ENCODE results near the gene NCAPG.

Gene NCAPG

DNA sequence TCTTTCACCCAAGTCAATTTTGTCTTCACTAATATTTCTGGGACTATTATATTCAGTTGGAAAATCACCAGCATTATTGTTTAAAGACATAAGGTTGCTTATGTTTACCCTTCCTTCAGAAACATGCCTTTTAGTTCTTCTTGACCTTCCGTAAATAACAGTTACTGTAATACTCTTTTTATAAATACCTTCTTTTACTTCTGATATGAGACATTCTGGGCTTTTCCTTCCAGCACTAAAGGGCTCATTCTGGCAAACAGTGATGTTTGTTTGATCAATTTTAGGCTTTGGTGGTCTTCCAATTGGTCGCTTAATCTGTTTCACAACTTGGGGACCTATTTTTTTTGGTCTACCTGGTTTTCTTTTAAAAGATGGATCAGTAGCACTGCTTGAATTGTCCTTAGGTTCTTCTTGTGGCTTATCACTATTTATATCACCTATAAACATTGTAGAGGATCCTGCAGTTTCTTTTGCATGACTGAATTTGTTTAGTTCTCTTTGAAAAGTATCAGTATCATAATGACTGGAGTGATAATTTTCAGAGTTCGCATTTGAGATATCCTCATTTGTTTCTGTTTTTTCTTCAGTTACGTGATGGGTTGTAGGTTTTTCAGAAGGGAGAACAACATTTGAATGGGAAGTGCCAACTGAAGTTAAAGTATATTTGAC lies 64.8 kb downstream of the NCAPG start:
- TF ChIP-seq, protein P1, sequence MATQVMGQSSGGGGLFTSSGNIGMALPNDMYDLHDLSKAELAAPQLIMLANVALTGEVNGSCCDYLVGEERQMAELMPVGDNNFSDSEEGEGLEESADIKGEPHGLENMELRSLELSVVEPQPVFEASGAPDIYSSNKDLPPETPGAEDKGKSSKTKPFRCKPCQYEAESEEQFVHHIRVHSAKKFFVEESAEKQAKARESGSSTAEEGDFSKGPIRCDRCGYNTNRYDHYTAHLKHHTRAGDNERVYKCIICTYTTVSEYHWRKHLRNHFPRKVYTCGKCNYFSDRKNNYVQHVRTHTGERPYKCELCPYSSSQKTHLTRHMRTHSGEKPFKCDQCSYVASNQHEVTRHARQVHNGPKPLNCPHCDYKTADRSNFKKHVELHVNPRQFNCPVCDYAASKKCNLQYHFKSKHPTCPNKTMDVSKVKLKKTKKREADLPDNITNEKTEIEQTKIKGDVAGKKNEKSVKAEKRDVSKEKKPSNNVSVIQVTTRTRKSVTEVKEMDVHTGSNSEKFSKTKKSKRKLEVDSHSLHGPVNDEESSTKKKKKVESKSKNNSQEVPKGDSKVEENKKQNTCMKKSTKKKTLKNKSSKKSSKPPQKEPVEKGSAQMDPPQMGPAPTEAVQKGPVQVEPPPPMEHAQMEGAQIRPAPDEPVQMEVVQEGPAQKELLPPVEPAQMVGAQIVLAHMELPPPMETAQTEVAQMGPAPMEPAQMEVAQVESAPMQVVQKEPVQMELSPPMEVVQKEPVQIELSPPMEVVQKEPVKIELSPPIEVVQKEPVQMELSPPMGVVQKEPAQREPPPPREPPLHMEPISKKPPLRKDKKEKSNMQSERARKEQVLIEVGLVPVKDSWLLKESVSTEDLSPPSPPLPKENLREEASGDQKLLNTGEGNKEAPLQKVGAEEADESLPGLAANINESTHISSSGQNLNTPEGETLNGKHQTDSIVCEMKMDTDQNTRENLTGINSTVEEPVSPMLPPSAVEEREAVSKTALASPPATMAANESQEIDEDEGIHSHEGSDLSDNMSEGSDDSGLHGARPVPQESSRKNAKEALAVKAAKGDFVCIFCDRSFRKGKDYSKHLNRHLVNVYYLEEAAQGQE (IDR thresholded peaks at IDR 0.05; ENCODE audit: insufficient read depth in 1 of 2, low read depth in 2 of 2, low read length in 2 of 2): no peak
- no peak for TF ChIP-seq FOXP2 (optimal IDR thresholded peaks at IDR 0.05; ENCODE audit: borderline replicate concordance, extremely low read depth, extremely low read length, insufficient read depth)
- TF ChIP-seq POLR2AphosphoS5 (IDR thresholded peaks at IDR 0.05; ENCODE audit: low read depth, low read length): no peak
- no peak for TF ChIP-seq SIN3A (IDR thresholded peaks at IDR 0.05; ENCODE audit: borderline replicate concordance, insufficient read depth, low read length)
- no peak for TF ChIP-seq TAF1 (IDR thresholded peaks at IDR 0.05; ENCODE audit: borderline replicate concordance, insufficient read depth, low read length)

DNA sequence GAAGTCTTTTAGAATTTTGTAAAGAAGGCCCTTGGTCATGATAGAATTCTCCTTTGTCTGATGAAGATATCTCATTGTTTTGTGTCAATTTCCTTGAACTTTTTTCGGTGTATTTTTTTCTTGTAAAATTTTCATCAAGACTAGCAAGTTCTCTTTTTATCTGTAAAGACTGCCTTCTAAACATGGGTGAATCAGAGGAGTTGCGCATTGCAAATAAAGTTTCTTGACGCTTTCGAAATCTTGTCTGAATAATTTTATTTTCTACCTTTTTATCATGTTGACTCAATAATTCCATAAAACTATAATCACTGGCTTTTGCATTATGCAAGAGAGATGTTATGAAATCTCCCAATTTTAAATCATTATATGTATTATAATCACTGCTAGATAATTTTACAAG lies 66.2 kb downstream of the NCAPG start:
- TF ChIP-seq FOXP2 (optimal IDR thresholded peaks at IDR 0.05; ENCODE audit: borderline replicate concordance, extremely low read depth, extremely low read length, insufficient read depth) (no peak), POLR2AphosphoS5 (IDR thresholded peaks at IDR 0.05; ENCODE audit: low read depth, low read length) (no peak), TAF1 (IDR thresholded peaks at IDR 0.05; ENCODE audit: borderline replicate concordance, insufficient read depth, low read length) (no peak), SIN3A (IDR thresholded peaks at IDR 0.05; ENCODE audit: borderline replicate concordance, insufficient read depth, low read length) (no peak)
- TF ChIP-seq, protein P1 (IDR thresholded peaks at IDR 0.05; ENCODE audit: insufficient read depth in 1 of 2, low read depth in 2 of 2, low read length in 2 of 2): no peak

DNA sequence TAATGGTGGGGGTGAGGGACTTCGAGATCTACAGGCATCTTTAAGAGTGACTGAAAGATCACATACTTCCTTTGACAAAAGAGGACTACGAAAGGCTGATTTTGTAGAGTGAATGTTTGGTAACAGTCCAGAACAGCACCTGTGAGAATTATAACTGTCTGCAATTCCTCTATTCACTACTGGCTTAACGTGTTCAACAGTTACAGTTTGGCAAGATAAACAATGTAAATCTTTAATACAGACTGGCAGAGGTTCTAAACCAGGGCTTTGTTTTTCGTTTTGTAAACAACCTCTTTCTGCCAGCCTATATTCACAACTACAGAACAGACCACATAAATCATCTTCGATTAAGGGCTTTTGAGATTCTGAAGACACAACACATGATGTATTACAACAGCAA lies 66.9 kb downstream of the NCAPG start:
- TF ChIP-seq POLR2AphosphoS5 (IDR thresholded peaks at IDR 0.05; ENCODE audit: low read depth, low read length) (no peak), FOXP2 (optimal IDR thresholded peaks at IDR 0.05; ENCODE audit: borderline replicate concordance, extremely low read depth, extremely low read length, insufficient read depth) (no peak), SIN3A (IDR thresholded peaks at IDR 0.05; ENCODE audit: borderline replicate concordance, insufficient read depth, low read length) (no peak), TAF1 (IDR thresholded peaks at IDR 0.05; ENCODE audit: borderline replicate concordance, insufficient read depth, low read length) (no peak)
- TF ChIP-seq, protein P1 (IDR thresholded peaks at IDR 0.05; ENCODE audit: insufficient read depth in 1 of 2, low read depth in 2 of 2, low read length in 2 of 2): no peak

DNA sequence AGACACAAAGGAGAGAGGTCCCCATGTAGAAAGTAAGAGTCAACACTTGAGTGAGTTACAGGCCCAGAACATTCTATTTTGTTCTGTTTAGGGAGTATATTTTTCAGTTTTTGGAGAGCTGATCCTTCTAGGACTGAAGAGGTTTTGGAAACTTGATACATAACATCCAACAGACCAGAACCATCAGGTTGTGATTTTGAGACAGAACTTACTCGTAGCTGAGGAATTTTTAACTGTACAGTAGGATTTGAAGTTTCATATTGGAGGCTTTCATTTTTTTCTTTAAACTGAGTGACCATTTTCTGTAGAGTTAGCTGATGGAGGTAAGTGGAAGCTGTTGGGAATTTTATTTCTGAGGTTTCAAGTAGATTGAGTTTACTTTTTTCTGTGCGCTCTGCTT lies 73.3 kb downstream of the NCAPG start:
- no peak for TF ChIP-seq POLR2AphosphoS5 (IDR thresholded peaks at IDR 0.05; ENCODE audit: low read depth, low read length)
- TF ChIP-seq SIN3A (IDR thresholded peaks at IDR 0.05; ENCODE audit: borderline replicate concordance, insufficient read depth, low read length): no peak
- TF ChIP-seq TAF1 (IDR thresholded peaks at IDR 0.05; ENCODE audit: borderline replicate concordance, insufficient read depth, low read length): no peak
- TF ChIP-seq FOXP2 (optimal IDR thresholded peaks at IDR 0.05; ENCODE audit: borderline replicate concordance, extremely low read depth, extremely low read length, insufficient read depth): no peak
- TF ChIP-seq, protein P1 (IDR thresholded peaks at IDR 0.05; ENCODE audit: insufficient read depth in 1 of 2, low read depth in 2 of 2, low read length in 2 of 2): no peak
